Uterus (tissue), 4 donors: ENCODE data around the gene FRMPD4. TPM values are rescaled to one million over a fixed set of nuclear protein-coding genes. Genes with fewer than 3 reads are reported as not detected.

Experiments
- DNase-seq, 2 donors: peaks; one replicate each; pipeline ENCODE4 v3.0.0-alpha.2; 2019 to 2020
- H3K27ac ChIP-seq, 2 donors: fragments of 200-600 bp; sonication (generic); 1 replicate in 1 of 2; 2 replicates in 1 of 2; pipeline ENCODE4 v1.5.1; 2016 to 2018
- H3K27me3 ChIP-seq, 2 donors: fragments of 200-600 bp; sonication (generic); one replicate each; pipeline ENCODE4 v1.5.1; 2018 to 2019; ENCODE audit warnings: control low read depth in 1 of 2
- H3K36me3 ChIP-seq, 2 donors: fragments of 200-600 bp; sonication (generic); one replicate each; pipeline ENCODE4 v1.5.1; 2019; ENCODE audit warnings: control low read depth in 1 of 2
- H3K4me1 ChIP-seq, 2 donors: fragments of 200-600 bp; sonication (generic); one replicate each; pipeline ENCODE4 v1.5.1; 2018 to 2019; ENCODE audit warnings: control low read depth in 1 of 2
- H3K4me3 ChIP-seq, 2 donors: fragments of 200-600 bp; sonication (generic); 1 replicate in 1 of 2; 2 replicates in 1 of 2; pipeline ENCODE4 v1.5.1; 2018 to 2019; ENCODE audit warnings: mild to moderate bottlenecking in 1 of 2
- H3K9me3 ChIP-seq, 2 donors: fragments of 200-600 bp; sonication (generic); one replicate each; pipeline ENCODE4 v1.5.1; 2019; ENCODE audit warnings: control low read depth in 1 of 2
- CTCF ChIP-seq, 4 experiments: fragments of 200-600 bp in 2 of 4; fragments of 450-650 bp in 2 of 4; sonication (generic) in 2 of 4; IDR thresholded peaks; one replicate each; pipeline ENCODE4 v1.5.1; 2016 to 2019; ENCODE audit warnings: antibody characterized with exemption in 4 of 4, mild to moderate bottlenecking in 2 of 4, moderate library complexity in 1 of 4
- POLR2A ChIP-seq, 2 donors: fragments of 450-650 bp; IDR thresholded peaks; one replicate each; pipeline ENCODE4 v1.6.1; 2016; ENCODE audit warnings: antibody characterized with exemption in 2 of 2, mild to moderate bottlenecking in 1 of 2, moderate library complexity in 1 of 2
- intact Hi-C: fragments of 100-400 bp; cut with DNase I; formaldehyde crosslinking; loops from one replicate; pipeline ENCODE4 v1.15.1; 2023; ENCODE audit warnings: low total_unique reads
- total RNA-seq, 4 donors: library from RNA; depleted of rRNA in 3 of 4; stranded (reverse); fragments of >200 nt in 3 of 4; gene quantifications; one replicate each; pipeline versions ENCODE4 v1.1.0 to v1.2.4, GENCODE V29; 2014 to 2023
- donor health status: DM: yes; HTN: yes; CAD: no.

Gene FRMPD4
- total RNA-seq, 4 donors from 2014 or later = 0.06 to 0.41 TPM; not detected in 2

GRCh38 chrX:12145402-12145801, 7.1 kb downstream of the FRMPD4 start:
- TF ChIP-seq CTCF (IDR thresholded peaks at IDR 0.05) (no peak), POLR2A (IDR thresholded peaks at IDR 0.05) (no peak)
- Histone ChIP-seq H3K36me3 (no peaks in the 10 kb centered on the region), H3K27ac (no peak overlapping the region), H3K9me3 (no peaks in the 10 kb centered on the region), H3K4me1 (no peaks in the 10 kb centered on the region), H3K4me3 (no peak overlapping the region), H3K27me3 (no peaks in the 10 kb centered on the region)
- intact Hi-C loops = no loop called here
- DNase-seq = no peak

- Histone ChIP-seq H3K9me3 (no peaks in the 10 kb centered on the region), H3K36me3 (no peaks in the 10 kb centered on the region), H3K27me3 (no peaks in the 10 kb centered on the region), H3K4me1 (no peaks in the 10 kb centered on the region), H3K27ac (no peak overlapping the region), H3K4me3 (no peak overlapping the region)
- intact Hi-C loops = no loop called here
- no peak for DNase-seq
- TF ChIP-seq POLR2A (IDR thresholded peaks at IDR 0.05) (no peak), CTCF (IDR thresholded peaks at IDR 0.05) (no peak)
Observed at GRCh38 chrX:12149670-12150407, 11.6 kb downstream of the FRMPD4 start.

- TF ChIP-seq POLR2A (IDR thresholded peaks at IDR 0.05) = no peak
- TF ChIP-seq CTCF (IDR thresholded peaks at IDR 0.05) = no peak
- Histone ChIP-seq H3K27ac (no peak overlapping the region), H3K4me1 (no peaks in the 10 kb centered on the region), H3K27me3 (no peaks in the 10 kb centered on the region), H3K36me3 (no peaks in the 10 kb centered on the region), H3K4me3 (no peak overlapping the region), H3K9me3 (no peaks in the 10 kb centered on the region)
- DNase-seq = no peak
- intact Hi-C loops = no loop called here
Observed at GRCh38 chrX:12153317-12153716, 15.0 kb downstream of the FRMPD4 start.

DNA sequence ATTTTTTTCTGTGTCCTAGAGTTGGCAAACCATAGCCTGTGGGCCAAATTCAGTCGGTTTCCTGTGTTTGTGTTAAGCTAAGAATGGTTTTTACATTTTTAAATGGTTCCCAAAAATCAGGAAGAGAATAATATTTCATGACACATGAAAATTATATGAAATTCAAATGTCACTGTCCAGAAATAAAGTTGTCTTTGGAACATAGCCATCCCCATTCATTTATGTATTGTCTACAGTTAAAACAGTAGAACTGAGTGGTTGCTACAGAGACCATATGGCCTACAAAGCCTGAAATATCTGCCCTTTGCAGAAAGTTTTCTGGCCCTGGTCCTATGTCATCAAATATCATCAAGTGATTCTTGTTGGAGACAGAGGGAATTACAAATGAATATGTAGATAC, 15.5 kb downstream of the FRMPD4 start:
- no peaks in the 10 kb centered on the region for H3K27me3 ChIP-seq
- DNase-seq = no peak
- no peaks in the 10 kb centered on the region for H3K9me3 ChIP-seq
- H3K27ac ChIP-seq = no peak overlapping the region
- no peak for TF ChIP-seq CTCF (IDR thresholded peaks at IDR 0.05)
- no peak for TF ChIP-seq POLR2A (IDR thresholded peaks at IDR 0.05)
- intact Hi-C loops = no loop called here
- H3K36me3 ChIP-seq = no peaks in the 10 kb centered on the region
- no peaks in the 10 kb centered on the region for H3K4me1 ChIP-seq
- H3K4me3 ChIP-seq = no peak overlapping the region

DNA sequence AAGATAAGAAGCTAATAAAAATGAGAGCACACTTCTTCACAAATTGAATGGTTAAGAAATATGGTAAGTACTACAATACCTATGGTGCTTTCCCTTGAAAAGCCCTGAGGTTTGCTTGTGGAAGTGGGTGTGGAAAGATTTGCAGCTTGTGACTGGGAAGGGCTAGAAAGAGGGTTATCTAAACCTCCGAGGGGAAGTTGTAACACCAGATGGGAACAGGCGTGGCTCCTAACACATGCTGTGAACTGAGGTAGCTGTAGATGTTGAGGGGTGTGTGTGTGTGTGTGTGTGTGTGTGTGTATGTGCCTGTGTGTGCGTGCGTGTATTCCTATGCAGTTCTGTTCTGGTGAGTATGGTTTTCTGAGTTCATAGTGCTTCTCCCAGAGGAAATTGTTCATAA, 21.5 kb downstream of the FRMPD4 start:
- TF ChIP-seq POLR2A (IDR thresholded peaks at IDR 0.05) (no peak), CTCF (IDR thresholded peaks at IDR 0.05) (no peak)
- intact Hi-C loops = no loop called here
- DNase-seq = no peak
- H3K27me3 ChIP-seq = no peaks in the 10 kb centered on the region
- H3K27ac ChIP-seq = no peak overlapping the region
- H3K9me3 ChIP-seq = no peaks in the 10 kb centered on the region
- H3K36me3 ChIP-seq = no peaks in the 10 kb centered on the region
- H3K4me3 ChIP-seq = no peak overlapping the region
- no peaks in the 10 kb centered on the region for H3K4me1 ChIP-seq
